NCI-H446 (cell line): Measurements from ENCODE around the gene E4F1.
"Not testable (repeated sequence)": the region's sequence is repeated elsewhere in the genome, so short reads cannot be mapped to it uniquely, and the experiment has no call there.

Experiments used
- DNase-seq, 2 experiments: peaks; one replicate each; lab custom pipeline; 2025; lab: John Stamatoyannopoulos, UW

The E4F1 gene

DNA sequence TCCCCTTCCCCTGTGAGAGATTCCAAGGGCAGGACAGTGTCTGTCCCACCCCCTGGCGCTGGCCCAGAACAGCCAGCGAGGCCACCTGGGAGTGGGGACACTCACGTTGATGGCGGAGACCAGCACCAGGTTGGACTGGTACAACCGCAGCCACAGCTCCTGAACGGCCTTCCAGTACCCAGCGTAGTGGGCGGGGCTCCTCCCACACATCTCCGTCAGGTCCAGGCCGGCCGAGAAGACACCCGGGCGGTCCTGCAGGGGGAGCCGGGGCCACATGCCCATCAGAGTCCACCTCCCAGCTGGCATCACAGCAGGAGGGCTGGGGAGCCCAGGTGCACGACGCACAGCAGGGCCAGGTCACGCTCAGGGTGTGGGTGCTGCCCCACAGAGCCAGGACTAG lies 20.9 kb downstream of the E4F1 start:
- DNase-seq, result no peak

DNA sequence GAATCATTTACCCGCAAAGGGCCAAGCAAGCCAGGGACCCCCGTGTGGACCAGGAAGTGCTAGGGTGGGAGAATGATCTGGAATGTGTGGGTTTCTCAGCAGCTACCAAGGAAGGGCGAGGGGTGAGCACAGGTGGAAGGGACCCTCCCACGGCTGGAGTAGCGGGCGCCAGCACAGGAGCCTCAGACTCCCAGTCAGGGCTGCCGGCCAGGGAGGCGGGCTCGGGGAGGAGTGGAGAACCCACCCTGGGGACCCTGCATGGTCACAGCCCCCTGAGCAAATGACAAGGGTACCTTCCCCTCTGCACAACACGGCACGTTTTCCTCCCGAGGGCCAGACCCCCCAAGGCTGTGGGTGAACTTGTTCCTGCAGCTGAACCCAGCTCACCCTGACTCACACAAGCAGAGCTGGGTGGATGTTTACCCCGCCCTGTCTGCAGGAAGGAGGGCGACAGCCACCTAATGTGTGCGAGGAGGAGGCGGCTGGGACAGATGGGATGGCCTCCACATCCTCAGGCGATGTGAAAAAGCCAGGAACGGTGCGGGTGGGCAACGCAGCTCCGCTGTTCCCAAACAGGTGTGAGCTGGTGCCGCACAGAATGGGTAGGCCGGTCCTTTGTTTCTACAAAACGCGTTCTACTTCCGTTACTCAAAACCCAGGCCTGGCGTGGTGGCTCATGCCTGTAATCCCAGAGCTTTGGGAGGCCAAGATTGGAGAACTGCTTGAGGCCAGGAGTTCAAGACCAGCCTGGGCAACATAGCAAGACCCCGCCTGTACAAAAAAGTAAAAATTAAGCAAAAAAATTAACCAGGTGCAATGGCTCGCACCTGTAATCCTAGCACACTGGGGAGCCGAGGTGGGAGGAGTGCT lies 21.8 kb downstream of the E4F1 start:
- DNase-seq, result no peak

DNA sequence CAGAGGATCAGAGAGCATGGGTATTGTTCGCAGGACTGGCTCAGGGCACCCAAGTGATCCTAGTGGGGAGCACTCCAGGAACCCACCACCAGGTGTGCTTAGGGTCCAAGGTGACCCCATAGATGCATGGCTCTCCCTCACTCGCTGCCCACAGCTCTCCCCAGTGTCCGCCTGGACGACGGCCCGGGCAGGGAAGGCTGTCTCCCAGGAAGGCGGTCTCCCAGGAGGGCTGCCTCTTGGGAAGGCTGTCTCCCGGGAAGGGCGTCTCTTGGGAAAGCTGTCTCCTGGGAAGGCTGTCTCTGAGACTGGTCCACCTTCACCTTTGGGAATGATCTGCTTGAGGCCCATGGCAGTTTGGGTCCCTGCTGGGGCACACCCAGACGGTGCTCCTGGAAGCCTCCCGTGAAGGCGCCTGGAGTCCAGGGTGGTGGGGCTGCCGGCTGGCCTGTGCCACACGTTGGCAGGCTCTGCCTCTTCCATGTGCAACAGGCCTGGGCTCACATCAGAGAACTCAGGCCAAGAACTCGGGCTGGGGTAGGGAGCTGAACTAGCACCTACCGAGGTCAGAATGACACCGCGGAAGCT lies 23.0 kb downstream of the E4F1 start:
- DNase-seq, result no peak

DNA sequence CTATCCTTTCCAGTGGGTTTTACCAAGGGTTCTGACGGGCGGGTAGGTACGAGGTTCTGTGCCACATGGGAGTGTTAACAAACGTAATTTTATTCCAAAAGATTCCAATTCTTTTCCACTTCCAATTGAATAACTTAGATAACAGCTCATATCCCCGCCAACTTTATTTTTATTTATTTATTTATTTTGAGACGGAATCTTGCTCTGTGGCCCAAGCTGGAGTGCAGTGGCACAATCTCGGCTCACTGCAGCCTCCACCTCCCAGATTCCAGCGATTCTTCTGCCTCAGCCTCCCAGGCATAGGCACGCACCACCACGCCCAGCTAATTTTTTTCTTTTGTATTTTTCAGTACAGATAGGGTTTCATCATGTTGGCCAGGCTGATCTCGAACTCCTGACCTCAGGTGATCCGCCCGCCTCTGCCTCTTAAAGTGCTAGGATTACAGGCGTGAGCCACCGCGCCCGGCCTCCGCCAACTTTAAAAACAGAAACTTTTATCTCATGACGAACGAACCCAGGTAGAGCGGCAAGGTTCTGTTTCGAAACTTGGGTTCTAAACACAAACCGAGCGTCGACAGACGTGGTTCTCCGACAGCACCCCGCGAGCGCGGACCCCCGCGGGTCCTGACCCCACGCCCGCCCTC lies 27.4 kb downstream of the E4F1 start:
- DNase-seq, result no peak

DNA sequence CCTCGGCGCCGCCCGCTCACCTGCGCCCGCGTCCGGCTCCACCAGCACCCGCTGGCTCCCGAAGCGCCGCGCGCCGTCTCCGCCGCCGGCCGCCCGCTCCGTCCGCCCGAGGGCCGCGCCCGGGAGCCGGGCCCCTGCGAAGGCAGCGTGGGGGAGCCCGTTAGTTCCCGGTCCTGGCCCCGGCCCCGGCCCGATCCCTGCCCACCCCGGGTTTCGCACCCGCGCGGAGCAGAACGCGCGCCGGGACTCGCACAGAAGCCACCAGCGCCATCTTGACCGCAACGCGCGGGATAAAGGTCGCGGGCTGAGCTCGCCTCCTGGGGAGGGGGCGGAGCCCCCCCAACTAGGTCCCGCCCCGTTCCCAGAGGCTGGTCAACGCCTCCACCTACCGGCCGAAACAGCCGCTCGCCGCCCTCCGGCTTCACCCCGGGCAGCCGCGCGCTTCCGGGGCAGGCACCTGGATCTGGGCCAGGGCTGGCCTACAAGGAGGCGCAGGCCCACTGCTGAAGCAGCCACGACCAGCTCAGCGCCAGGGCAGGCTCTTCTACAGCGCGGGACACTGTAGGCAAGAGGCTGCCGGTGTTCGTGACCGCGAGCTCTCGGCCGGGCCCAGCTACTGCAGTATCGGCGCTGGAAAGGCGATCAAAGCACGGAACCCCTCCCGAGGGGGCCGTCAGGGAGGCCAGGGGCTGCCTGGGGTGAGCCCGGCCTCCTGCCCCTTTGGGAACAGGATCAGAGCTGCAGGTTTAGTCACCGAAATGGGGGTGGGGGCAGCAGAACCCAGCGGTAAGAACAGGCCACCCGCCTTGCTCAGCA lies 28.1 kb downstream of the E4F1 start, which contains the start of gene ECI1:
ECI1 (minus strand) TSS at position 292 of the 816 bp plus-strand sequence; CDS start at position 271, 21 bp downstream.
- peak; percentile 72 to 95 for DNase-seq

DNA sequence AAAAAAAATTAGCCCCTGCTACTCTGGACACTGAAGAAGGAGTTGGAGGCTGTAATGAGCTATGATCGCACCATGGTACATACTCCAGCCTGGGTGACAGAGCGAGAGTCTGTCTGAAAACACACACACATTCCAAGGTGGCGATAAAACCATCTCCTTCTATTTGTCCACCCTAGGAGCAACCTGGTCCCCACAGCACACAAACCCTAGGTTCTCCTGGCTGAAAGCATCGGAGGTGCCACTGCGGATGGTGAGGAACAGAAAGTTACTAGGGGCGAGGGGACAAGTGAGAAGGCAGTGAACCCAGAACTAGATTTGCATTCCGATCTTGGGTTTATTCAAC lies 29.4 kb downstream of the E4F1 start:
- no peak for DNase-seq

DNA sequence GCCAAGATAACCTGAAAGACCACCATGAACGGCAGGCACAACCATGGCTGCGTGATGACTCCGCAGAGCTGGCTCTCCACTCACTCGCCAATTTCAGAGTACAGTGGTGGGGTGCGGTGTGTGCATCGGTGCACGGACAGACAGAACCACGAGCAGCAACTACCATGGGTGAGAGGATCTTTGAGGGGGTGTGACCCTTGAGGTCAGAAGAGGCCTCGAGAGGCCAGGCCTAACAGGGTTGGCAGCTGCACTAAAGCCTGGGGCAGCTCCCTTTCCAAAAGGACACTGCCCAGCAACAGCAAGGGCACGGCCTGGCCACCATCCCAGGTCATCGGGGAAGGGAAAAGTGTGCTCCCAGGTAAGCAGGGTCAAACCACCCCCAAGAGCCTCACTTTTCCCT lies 29.9 kb downstream of the E4F1 start:
- no peak for DNase-seq

DNA sequence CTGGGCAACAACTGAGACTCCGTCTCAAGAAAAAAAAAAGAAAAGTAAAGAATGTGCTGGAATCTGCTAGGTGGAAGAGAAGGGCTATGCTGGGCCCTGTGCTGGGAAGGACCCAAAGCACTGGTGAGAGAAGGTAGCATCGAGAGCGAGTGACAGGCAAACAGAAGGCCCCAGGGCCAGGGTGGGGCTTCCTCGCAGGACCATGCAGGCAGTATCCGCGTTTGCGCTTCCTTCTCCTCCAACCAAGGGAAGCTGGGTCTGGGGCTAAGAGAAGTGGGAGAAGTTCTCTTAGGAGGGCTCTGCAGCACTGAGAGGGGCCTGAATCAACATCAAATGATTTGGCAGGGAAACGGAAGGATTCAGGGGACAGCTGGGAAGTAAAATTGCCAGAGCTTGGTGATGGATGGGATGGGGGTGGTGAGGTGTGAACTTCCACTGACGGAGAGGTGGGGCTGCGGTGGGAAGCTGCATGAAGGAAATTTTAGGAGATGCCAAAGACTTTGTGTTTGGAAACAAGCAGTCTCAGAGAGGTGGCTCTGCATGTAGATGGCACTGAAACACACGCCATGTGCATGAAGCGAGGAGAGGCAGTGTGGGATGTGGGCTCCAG lies 33.2 kb downstream of the E4F1 start:
- DNase-seq, result no peak

DNA sequence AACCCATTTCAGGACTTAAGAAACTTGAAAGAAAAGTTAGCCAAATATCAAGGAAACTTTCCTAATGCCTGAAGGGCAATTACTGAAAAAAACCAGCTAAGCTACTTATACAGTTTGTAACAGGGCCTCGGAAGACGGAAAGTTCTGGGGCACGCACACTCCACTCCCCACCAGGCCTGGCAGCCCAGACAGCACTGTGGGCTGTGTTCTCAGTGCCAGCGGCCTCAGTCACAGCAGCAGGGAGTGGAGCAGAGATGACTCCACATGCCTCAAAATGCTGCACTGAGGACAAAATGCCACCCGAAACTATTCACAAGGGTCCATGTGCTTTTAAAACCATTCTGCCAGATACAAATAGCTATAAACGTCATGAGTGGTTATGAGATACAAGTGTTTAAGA lies 34.3 kb downstream of the E4F1 start:
- no peak for DNase-seq

DNA sequence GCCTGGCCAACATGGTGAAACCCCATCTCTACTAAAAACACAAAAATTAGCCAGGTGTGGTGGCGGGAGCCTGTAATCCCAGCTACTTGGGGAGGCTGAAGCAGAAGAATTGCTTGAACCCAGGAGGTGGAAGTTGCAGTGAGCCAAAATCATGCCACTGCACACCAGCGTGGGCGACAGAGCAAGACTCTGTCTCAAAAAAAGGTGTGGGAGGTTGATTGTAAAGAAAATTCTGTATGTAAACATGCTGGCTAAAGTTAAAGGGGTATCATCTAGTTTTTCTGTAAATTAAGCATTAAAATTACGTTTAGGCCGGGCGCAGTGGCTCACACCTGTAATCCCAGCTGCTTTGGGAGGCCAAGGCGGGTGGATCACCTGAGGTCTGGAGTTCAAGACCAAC lies 35.1 kb downstream of the E4F1 start:
- not testable (repeated sequence) for DNase-seq

DNA sequence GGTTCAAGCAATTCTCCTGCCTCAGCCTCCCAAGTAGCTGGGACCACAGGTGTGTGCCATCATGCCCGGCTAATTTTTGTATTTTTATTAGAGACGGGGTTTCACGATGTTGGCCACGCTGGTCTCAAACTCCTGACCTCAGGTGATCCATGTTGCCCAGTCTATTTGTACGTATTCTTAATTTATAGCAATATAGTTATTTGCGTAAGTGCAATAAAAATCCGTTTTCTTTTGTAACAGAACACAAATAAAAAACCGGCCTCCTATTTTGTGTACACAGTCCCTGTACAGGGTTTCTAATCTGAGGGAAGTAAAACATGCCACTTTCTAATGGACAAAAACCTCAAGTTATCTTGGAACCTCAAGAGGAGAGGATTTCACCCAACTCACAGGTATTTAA lies 36.9 kb downstream of the E4F1 start:
- no peak for DNase-seq

DNA sequence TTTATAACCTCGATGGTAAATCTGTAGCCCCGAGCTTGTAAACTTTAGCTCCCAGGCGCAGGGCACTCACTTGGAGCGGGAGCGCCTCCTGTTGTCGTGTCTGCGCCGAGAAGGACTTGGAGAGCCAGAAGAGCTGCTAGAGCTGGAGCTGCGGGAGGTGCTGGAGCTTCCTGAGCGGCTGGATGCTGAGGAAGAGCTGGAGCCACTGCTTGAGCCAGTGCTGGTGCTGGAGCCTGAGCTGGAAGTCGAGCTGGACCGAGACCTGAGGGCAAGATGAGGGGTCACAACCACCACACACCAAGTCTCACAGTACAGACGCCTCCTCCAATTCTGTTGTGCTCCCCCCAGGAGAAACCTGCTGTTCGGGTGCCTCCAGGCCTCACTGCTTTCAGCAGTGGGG lies 39.6 kb downstream of the E4F1 start:
- not testable (repeated sequence) for DNase-seq

DNA sequence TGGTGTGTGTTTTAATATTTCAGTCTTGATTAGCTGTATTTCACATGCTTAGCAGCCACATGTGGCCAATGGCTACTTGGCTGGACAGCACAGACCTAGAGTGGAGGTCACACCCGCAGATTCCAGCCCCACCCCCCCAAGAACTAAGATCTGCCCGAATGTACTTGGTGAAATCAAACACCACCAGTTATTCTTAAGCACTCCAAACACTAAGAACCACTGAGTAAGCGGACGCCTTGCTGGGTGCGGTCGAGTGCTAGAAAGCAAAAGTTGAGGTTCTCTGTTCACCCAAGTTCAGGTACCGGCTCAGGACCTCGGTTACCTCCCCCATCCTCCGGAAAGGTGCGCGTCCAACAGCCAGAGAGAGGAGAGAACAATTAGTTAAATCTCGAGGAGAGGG lies 43.5 kb downstream of the E4F1 start:
- not testable (repeated sequence) for DNase-seq

DNA sequence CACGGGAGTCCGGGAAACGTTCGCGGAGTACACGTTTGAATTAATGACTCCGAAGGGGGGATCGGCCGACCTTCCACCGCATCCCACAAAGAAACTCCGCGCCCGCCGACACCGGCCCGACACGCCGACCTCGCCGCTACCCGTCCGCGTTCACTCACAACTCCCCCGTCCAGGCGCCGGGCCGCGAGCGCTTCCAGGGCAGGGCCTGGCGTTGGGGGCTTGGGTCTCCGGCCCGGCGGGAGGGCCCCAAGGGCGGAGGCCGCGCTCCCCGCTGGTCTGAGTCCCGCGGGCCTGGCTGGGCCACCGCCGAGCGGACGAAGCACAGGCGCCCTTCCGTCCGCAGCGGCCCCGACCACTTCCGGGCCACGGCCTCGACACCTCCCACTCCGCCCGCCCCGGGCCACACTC lies 44.1 kb downstream of the E4F1 start:
- peak in 1 of 2 experiments; percentile 59 for DNase-seq

DNA sequence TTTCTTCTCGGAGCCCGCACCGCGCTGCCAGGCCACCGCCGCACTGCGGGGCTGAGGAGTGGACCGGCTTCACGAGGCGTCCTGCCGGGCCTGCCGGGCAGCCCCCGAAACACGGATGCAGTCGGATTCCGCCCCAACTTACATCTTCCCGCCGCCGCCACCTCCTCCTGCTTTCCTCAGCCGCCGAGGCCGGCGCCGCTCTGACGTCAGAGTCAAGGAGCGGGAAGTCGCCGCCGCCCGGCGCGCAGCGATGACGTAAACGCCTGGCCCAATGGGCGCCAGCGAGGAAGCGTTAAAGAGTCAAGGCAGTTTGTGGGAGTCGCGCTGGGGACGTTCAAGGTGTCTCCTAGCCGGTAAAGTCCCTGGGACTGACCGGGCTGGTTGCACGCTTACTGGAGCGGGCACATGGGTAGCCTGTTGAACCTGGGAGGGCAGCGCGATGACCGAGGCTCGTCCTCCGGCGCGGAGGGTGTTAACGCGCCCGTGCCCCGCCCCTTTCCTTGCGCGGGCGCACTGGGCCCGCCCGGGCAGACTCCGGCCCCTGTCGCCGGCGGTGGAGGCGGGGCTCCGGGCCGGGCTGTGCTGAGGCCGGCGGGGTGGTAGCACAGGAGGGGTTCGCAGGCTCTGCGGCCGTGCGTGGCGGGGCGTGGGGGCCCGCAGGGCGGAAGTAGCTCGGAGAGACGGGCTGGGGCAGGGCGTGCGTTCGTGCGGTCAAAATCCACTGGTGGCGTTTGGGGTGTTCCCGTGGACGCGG lies 44.7 kb downstream of the E4F1 start, which contains the start of gene RNPS1:
RNPS1 (minus strand) TSS at position 214 of the 754 bp plus-strand sequence. CDS start 3,483 bp downstream, outside the sequence.
- DNase-seq, result peak; percentile 91 to 97

DNA sequence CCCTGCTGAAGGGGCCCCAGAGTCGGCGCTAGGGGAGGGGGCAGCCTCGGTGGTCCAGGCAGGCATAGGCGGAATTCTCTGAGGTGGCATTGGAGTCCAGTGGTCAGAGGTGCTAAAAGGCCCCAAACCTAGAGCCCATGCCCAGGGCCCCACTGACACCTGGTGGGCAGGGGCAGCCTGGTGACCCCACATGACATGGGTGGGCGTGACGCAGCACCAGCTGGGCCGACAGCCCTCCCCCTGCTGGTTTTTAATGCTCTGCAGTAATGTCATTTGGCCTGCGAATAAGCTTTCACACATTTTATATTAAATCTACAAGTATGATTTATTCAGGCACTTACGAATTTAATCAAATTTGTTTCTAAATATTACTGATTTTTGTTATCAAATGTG lies 46.7 kb downstream of the E4F1 start:
- no peak for DNase-seq

DNA sequence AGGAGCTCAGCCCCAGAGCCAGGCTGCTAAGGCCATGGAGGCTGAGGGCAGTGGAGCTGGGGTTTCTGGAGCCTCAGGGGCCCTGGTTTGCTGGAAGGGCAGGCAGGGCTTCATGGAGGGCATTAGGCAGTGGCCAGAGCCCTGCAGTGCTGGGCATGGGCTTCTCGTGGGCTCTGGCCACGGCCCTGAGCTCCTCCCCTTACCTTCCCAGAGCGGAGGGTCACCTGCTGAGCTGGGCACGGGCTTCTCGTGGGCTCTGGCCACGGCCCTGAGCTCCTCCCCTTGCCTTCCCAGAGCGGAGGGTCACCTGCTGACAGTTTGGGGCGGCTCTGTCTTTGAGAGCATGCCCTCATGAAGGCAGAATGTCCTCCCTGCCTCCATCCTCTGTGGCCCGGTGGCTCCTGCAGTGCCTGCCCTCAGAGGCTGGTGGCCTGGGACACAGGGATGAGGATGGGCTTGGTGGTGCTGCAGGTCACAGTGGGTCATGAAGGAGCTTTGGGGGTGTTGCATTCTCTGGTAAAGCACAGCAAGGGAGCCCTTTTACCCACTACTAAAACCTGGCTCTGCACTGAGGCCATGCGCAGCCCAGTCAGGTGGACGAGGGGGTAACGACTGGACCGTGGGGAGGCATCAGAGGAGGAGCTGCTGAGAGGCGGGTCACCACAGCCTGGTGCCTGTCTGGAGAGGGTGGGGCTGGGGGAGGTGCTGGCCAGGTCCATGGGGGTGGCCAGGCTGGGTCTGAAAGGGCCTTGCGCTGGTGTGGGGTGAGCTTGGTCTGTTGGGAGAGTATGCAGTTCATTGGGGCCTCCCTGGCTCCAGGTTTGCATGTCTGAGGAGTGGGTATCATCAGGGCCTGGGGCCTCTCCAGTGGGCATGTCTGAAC lies 47.4 kb downstream of the E4F1 start:
- no peak for DNase-seq

DNA sequence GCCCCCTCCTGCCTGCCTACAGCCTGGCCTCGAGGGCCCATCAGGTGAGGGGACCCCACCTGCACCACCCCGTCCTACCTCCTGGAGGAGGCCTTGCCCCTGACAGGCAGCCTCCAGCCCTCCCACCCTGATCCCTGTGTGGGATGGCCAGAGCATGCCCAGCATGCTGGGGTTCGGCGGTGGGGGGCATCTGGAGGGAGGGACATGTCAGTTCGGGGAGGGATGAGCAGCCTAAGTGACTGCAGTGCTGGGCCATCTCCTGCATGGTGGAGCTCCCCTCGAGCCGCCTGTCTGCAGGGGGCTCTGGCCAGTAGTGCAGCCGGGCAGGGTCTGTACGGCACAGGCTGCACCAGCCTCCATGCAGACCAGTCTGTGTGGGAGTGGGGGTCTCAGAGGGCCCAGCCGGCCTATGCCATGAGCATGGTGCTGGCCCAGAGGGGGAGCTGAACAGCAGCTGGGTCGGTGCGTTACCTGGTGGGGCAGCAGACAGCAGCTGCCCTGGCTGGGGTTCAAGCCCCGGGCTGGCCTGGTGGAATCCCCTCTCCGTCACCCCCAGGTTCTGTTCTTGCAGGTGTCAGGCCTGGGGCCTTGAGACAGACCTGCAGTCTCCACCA lies 48.6 kb downstream of the E4F1 start:
- no peak for DNase-seq

DNA sequence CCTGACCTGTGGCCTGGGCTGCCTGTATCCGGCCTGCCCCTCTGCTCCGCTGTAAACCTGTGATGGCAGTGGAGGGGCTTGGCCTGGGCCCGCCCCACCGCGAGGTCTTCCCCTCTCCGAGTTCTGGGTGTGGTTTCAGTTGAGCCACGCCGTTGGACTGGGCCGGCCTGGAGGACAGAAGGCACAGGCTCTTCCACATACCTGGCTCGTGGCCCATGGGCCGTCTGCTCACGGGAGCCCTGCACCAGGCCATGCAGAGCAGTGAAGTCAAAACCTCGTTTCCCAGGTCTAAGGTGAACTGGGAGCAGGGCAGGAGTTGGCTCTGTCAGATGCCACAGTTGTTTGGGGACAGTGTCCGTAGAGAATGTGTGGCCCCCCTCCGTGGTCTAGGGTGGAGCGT lies 50.1 kb downstream of the E4F1 start:
- DNase-seq, result no peak

DNA sequence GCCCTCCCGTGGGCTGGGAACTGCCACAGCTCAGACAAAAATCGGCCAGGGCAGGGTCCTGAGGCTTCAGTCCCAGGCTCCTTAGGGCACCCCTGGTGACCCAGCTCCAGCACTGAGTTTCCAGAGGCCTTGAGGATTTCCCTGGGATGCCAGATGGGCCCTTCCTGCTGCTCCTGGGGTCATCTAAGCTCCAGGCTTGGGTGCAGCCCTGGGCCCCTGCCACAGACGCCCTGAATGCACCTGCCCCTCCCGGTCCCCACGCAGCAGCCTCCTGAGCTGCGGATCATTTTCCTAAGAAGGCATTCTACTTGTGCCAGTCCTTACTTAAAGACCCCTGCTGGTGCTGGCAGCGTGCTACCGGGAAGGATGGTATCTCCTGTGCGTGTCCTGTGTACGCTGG lies 50.5 kb downstream of the E4F1 start:
- no peak for DNase-seq
